Sigmoid colon (tissue), 7 donors: ENCODE measurements around the gene MAML1. TPM values are rescaled to one million over a fixed set of nuclear protein-coding genes. Genes with fewer than 3 reads are reported as not detected.
A peak's percentile ranks its signal among the peaks of the same experiment; 100 is the strongest.

Source experiments
- DNase-seq: peaks from one replicate; pipeline ENCODE4 v3.0.0-alpha.2; 2019
- H3K27ac ChIP-seq, 4 donors: fragments of 200-600 bp; sonication (generic); one replicate each; pipeline ENCODE4 v1.5.1; 2016 to 2019; ENCODE audit warnings: mild to moderate bottlenecking in 1 of 4
- H3K27me3 ChIP-seq, 3 donors: fragments of 200-600 bp; sonication (generic); one replicate each; pipeline ENCODE4 v1.5.1; 2019; ENCODE audit warnings: mild to moderate bottlenecking in 1 of 3
- H3K36me3 ChIP-seq, 4 donors: fragments of 200-600 bp; sonication (generic); one replicate each; pipeline ENCODE4 v1.5.1; 2016 to 2019
- H3K4me1 ChIP-seq, 4 donors: fragments of 200-600 bp; sonication (generic); one replicate each; pipeline ENCODE4 v1.5.1; 2017 to 2019
- H3K4me3 ChIP-seq, 4 donors: fragments of 200-600 bp; sonication (generic); one replicate each; pipeline ENCODE4 v1.5.1; 2017 to 2019; ENCODE audit warnings: mild to moderate bottlenecking in 2 of 4, moderate library complexity in 1 of 4
- H3K9me3 ChIP-seq, 4 donors: fragments of 200-600 bp in 3 of 4; sonication (generic) in 3 of 4; one replicate each; pipeline versions ENCODE4 v1.5.1 to v1.6.1; 2013 to 2019
- EP300 ChIP-seq, 4 donors: sonication (generic); formaldehyde crosslinking; IDR thresholded peaks; one replicate each; pipeline ENCODE4 v1.6.1; 2017; ENCODE audit warnings: antibody characterized with exemption in 4 of 4
- POLR2A ChIP-seq, 2 donors: fragments of 450-650 bp; IDR thresholded peaks; one replicate each; pipeline ENCODE4 v1.6.1; 2016; ENCODE audit warnings: antibody characterized with exemption in 2 of 2, mild to moderate bottlenecking in 2 of 2, moderate library complexity in 2 of 2
- POLR2AphosphoS5 ChIP-seq, 4 donors: sonication (generic); formaldehyde crosslinking; IDR thresholded peaks; one replicate each; pipeline ENCODE4 v1.6.1; 2017; ENCODE audit warnings: antibody characterized with exemption in 4 of 4
- WGBS, 2 donors: extraction: QIAGEN DNeasy Blood & Tissue Kit; methylation state at CpG; one replicate each; pipeline ENCODE4 v1.1.7; 2013; 5-methylcytosine and 5-hydroxymethylcytosine counted together
- intact Hi-C: fragments of 100-400 bp; cut with DNase I; formaldehyde crosslinking; loops from one replicate; pipeline ENCODE4 v1.15.1; 2023
- polyA plus RNA-seq, 3 donors: library from polyadenylated mRNA; stranded (reverse); fragments of 200-250 nt; gene quantifications; one replicate each; pipeline ENCODE4 v1.2.3, GENCODE V29; 2013
- total RNA-seq, 4 donors: library from RNA; depleted of rRNA; stranded (reverse); fragments of >200 nt; gene quantifications; one replicate each; pipeline ENCODE4 v1.1.0, GENCODE V29; 2016
- TF ChIP-seq, protein P1 (sequence below), 4 experiments: fragments of 450-650 bp in 3 of 4; fragments of 200-600 bp in 1 of 4; IDR thresholded peaks; one replicate each; pipeline ENCODE4 v1.5.1; 2016 to 2019; ENCODE audit warnings: antibody characterized with exemption in 4 of 4, mild to moderate bottlenecking in 3 of 4, moderate library complexity in 2 of 4
- donor health status: healthy with polysubstance abuse.
- donor health status: Bipolar disorder and iron deficiency.
- donor health status: healthy.

MAML1 gene
- total and polyA plus RNA-seq, 7 donors, result 7.2 to 30.2 (median 18.1) TPM

DNA sequence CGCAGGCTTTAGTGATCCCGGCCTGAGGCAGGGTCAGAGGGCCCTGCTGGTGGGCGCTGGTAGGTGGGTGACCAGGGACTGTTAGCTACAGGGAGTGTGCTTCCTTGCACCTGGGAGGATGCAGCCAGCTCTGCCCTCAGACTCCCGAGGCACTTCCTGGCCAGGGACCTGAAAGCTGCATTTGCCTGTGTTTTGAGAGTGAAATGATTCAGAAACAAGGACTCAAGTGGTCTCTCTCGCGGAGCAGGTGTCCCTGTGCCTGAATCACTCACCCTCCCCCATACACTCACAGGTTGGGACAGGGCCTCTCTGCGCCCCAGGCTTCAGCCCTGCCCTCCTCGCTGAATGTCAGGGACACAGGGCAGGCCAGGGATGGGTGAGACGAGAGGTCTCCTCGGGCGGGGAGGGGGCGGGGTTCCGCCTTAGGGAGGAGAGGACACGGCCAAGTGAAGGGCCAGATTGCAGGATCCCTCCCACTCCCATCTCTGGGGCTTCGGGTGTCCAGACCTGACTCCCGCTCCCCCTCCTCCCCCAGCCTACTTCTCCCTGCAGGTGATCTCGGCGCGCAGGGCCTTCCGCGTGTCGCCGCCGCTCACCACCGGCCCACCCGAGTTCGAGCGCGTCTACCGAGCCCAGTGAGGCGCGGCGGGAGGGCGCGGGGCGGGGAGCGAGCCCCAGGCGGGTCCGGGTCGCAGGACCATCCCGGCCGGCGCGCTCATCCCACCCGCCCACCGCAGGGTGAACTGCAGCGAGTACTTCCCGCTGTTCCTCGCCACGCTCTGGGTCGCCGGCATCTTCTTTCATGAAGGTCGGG, 62.6 kb downstream of the MAML1 start:
- intact Hi-C loops, result loop anchor here (5.0 kb wide), 1 partner anchor 118 kb away; no protein-coding TSS in a partner anchor
- Histone ChIP-seq H3K4me3 (peak overlapping the region; percentile 38 to 67 (median 63)), H3K4me1 (peaks cover 0 to 40% (median 33%) of the 10 kb centered on the region in 4 donors), H3K27ac (peak overlapping the region; percentile 82 to 87 (median 84)), H3K9me3 (no peaks in the 10 kb centered on the region), H3K27me3 (no peaks in the 10 kb centered on the region), H3K36me3 (peaks cover 28 to 32% (median 31%) of the 10 kb centered on the region in 4 donors)
- DNase-seq, result peak; percentile 70
- TF ChIP-seq EP300 (IDR thresholded peaks at IDR 0.05) (no peak), POLR2A (IDR thresholded peaks at IDR 0.05) (no peak), POLR2AphosphoS5 (IDR thresholded peaks at IDR 0.05) (no peak)
- TF ChIP-seq, protein P1, sequence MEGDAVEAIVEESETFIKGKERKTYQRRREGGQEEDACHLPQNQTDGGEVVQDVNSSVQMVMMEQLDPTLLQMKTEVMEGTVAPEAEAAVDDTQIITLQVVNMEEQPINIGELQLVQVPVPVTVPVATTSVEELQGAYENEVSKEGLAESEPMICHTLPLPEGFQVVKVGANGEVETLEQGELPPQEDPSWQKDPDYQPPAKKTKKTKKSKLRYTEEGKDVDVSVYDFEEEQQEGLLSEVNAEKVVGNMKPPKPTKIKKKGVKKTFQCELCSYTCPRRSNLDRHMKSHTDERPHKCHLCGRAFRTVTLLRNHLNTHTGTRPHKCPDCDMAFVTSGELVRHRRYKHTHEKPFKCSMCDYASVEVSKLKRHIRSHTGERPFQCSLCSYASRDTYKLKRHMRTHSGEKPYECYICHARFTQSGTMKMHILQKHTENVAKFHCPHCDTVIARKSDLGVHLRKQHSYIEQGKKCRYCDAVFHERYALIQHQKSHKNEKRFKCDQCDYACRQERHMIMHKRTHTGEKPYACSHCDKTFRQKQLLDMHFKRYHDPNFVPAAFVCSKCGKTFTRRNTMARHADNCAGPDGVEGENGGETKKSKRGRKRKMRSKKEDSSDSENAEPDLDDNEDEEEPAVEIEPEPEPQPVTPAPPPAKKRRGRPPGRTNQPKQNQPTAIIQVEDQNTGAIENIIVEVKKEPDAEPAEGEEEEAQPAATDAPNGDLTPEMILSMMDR (IDR thresholded peaks at IDR 0.05), result no peak
- WGBS, 2 donors, result 5 to 11% methylated on average over 53 of the region's 53 CpGs

DNA sequence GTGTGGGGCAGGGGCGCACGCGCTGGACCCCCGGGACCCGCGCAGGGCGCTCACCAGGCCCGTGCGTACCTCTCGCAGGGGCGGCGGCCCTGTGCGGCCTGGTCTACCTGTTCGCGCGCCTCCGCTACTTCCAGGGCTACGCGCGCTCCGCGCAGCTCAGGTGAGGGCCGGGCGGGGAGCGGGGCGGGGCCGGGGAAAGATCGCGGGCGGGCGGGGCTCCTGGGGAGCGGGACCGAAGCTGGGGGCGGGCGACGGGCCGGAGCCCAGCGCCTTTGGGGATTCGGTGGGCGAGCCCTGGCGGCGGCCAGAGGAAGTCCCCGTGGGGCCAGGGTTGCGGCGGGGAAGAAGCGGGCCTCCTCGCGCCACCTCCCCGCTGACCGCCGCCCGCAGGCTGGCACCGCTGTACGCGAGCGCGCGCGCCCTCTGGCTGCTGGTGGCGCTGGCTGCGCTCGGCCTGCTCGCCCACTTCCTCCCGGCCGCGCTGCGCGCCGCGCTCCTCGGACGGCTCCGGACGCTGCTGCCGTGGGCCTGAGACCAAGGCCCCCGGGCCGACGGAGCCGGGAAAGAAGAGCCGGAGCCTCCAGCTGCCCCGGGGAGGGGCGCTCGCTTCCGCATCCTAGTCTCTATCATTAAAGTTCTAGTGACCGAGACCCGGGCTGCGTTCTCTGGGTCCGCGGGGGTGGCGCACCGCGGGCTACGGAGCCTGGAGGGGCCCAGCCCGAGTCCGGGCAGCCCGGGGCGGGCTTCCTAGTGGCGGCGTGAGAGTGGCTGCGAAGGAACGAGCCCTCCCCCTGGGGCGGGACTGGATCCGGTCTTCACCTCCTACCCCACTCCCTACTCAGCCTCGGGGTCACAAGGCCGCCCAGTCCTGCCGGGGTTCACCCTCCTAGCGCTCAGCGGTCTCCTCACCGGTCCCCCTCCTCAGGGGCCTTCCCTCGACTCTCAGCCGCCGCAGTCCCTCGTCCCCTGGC, 63.5 kb downstream of the MAML1 start:
- WGBS, 2 donors, result 1 to 3% methylated on average over 113 of the region's 113 CpGs
- peaks cover 30 to 41% (median 34%) of the 10 kb centered on the region in 4 donors for H3K36me3 ChIP-seq
- H3K9me3 ChIP-seq, result no peaks in the 10 kb centered on the region
- peak overlapping the region; percentile 82 to 87 (median 84) for H3K27ac ChIP-seq
- intact Hi-C loops, result loop anchor here (5.0 kb wide), 1 partner anchor 119 kb away; no protein-coding TSS in a partner anchor
- H3K4me3 ChIP-seq, result peak overlapping the region; percentile 38 to 67 (median 63)
- peak; percentile 12 to 20 for TF ChIP-seq POLR2A (IDR thresholded peaks at IDR 0.05)
- TF ChIP-seq EP300 (IDR thresholded peaks at IDR 0.05), result no peak
- peak; percentile 20 to 78 (median 59) for TF ChIP-seq POLR2AphosphoS5 (IDR thresholded peaks at IDR 0.05)
- TF ChIP-seq, protein P1 (IDR thresholded peaks at IDR 0.05), result peak; percentile 10 to 89 (median 26)
- peaks cover 0 to 40% (median 33%) of the 10 kb centered on the region in 4 donors for H3K4me1 ChIP-seq
- DNase-seq, result peak; percentile 87
- no peaks in the 10 kb centered on the region for H3K27me3 ChIP-seq

DNA sequence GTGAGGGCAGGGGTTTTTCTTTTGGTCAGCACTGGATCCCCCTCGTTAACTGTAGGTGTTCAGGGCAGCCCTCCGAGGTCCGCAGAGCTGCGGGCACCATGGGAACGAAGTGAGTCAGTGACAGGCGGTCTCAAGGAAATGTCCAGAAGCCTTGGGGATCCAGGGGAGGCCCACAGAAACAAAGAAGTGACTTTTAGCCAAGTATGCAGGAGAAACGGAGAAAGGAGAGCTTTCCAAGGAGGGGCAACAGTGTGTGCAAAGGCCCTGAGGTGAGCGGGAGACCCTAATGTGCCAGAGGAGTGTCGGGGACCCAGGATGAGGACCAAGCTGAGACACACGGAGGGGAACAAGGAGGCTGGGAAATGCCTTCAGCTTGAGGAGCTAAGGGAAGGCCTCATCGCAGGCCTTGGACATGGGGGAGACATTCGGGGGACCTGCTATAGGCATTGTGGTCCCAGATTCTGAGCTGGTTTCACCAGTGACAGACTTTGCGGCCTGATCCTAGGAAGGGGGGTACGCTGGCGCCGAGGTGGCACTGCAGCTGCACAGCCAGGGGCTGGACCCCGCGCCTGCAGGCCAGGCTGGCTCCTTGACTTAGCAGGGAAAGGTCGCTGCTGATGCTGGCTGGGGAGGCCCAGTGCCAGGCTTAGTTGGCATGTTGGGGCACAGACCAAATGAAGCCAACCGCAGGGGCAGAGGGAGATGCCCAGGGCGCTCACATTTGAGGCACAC, 64.4 kb downstream of the MAML1 start:
- DNase-seq, result peak; percentile 64
- Histone ChIP-seq H3K4me3 (peak overlapping the region in 3 of 4 donors; percentile 62 to 67 (median 64)), H3K27me3 (no peaks in the 10 kb centered on the region), H3K9me3 (no peaks in the 10 kb centered on the region), H3K4me1 (peaks cover 0 to 46% (median 40%) of the 10 kb centered on the region in 4 donors), H3K36me3 (peaks cover 30 to 44% (median 35%) of the 10 kb centered on the region in 4 donors), H3K27ac (peak overlapping the region; percentile 82 to 87 (median 84))
- intact Hi-C loops, result loop anchor here (5.0 kb wide), 1 partner anchor 120 kb away; no protein-coding TSS in a partner anchor
- WGBS, 2 donors, result 83 to 90% methylated on average over 21 of the region's 21 CpGs
- no peak for TF ChIP-seq POLR2A (IDR thresholded peaks at IDR 0.05)
- TF ChIP-seq POLR2AphosphoS5 (IDR thresholded peaks at IDR 0.05), result no peak
- TF ChIP-seq, protein P1 (IDR thresholded peaks at IDR 0.05), result no peak
- no peak for TF ChIP-seq EP300 (IDR thresholded peaks at IDR 0.05)

DNA sequence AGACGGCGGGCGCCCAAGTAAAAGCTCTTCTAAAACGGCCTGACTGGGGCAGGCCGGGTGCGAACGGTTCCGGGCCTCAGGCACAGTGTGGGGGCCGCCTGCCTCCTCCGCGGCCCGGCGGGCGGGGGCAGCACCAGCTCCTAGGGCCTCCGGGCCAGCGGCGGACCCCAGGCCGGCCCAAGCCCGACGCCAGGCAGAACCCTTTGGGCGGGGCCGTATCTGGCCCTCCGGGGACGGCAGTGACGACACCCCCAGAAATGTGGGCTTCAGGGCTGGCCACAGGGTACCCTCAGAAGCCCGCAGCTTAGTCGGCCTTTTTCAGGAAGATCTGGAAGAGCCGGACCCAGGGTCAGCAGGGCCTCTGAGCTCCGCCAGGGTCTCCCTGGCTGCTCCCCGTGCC, 65.1 kb downstream of the MAML1 start:
- Histone ChIP-seq H3K27me3 (no peaks in the 10 kb centered on the region), H3K4me1 (peaks cover 0 to 53% (median 47%) of the 10 kb centered on the region in 4 donors), H3K27ac (no peak overlapping the region), H3K9me3 (no peaks in the 10 kb centered on the region), H3K4me3 (no peak overlapping the region), H3K36me3 (peaks cover 30 to 44% (median 35%) of the 10 kb centered on the region in 4 donors)
- intact Hi-C loops, result loop anchor here (5.0 kb wide), 1 partner anchor 120 kb away; no protein-coding TSS in a partner anchor
- TF ChIP-seq POLR2AphosphoS5 (IDR thresholded peaks at IDR 0.05) (no peak), POLR2A (IDR thresholded peaks at IDR 0.05) (no peak), EP300 (IDR thresholded peaks at IDR 0.05) (no peak)
- TF ChIP-seq, protein P1 (IDR thresholded peaks at IDR 0.05), result no peak
- 94 to 96% methylated on average over 30 of the region's 30 CpGs for WGBS, 2 donors
- peak; percentile 60 for DNase-seq
